HG02623 (cell line): Measurements from ENCODE around the gene GNAS-AS1.

Experiments
- ATAC-seq: cut with Tn5 transposase; IDR thresholded peaks from one replicate; pipeline ENCODE4 v1.9.1; 2021; ENCODE audit warnings: moderate library complexity; ENCODE audit not compliant: unreplicated experiment

GNAS-AS1 gene

DNA sequence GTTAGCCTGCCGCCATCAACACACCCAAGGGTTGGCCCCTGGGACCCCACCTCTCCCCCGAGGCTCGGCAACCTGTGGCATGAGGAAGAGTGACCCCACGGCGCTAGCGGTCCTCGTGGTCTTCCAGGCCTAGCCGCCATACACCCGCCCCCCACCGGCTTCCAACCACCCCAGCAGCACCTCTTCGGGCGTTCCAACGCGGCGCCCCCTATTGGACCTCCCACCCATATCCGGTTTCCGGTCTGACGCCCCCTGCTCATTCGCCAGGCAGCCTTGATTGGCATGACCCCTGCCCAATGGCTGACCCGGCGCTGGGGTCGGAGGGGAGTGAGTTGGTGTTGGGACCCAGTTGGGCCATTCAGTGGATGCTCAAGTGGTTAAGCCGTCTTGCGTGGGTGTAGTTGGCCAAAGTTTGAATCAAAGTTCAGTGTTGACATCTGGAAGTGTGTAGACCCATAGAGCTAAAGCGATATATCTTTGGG is at the start of gene GNAS-AS1:
Gene GNAS-AS1 (minus strand): TSS at position 210 of the 482 bp plus-strand sequence.
- ATAC-seq: peak; percentile 80

DNA sequence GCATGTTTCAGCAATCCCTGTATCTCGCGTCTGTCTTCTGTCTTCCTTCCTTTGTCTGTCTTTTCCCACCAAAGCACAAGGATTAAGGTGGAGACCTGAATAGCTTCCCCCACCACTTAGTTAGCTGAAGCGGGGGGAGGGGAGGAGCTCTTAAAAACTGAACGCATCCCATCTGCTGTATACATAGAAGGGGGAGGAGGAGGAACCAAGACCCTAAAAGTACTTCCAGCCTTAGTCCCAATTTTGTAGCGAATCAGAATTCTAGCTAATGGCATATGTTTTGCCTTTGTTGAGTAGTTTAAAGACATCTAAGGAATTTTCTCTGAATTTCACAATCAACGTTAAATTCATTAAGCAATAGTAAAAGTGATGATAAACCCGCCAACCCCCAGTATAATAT is 49.7 kb upstream of the GNAS-AS1 start:
- ATAC-seq: no peak

GRCh38 chr20:58899512-58899911 is 48.8 kb upstream of the GNAS-AS1 start:
- no peak for ATAC-seq

DNA sequence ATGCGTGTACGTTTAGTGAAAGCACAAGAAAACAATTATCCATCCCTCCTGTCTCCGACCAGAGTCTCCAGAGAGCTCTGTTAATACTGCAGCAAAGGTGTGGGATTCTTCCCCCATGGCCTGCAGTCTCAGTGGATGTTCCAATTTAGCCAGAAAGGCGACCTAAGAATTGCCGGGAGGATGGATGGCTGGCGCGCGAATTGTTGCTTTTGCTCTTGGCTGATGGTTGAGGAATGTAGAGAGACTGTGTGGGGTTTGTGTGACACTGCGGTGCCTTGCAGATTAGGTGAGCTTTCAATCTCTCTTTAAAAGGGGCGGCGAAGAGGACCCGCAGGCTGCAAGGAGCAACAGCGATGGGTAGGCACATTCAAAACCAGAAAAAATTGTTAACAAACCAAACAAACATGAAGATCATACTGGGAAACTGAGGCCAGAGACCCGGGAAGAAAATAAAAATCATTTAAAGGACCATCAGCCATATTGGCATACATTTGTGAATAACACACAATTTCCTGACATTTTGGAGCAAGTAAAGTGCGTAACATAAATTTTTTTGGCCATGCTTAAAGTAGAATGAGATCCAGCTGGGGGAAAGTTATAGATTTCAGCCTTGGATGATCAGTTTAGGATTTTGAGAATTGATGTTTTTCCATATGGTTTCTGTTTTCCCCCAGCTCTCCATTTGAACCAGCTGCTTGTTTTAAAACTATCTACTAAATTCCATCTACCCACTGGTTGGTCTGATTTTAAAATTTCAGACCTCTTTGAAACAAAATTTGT is 48.1 kb upstream of the GNAS-AS1 start:
- no peak for ATAC-seq

DNA sequence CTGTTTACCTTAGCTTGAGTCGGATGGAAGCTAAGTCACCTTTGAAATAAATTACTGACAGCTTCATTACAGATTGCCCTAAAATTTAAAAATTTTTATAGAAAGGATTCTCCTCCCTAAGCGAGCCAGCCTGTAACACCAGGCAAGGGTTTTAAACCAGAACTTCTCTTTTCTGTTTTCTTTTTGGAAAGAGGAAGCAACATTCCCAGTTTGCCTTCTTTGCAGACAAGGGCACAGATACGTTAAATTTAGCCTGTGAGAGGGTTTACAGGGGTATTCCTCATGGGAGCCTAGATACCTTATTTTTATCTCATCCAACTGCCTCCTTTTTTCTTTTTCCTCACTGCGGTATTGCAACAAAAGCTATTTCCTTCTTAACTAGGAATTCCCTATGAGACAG is 46.8 kb upstream of the GNAS-AS1 start:
- no peak for ATAC-seq

DNA sequence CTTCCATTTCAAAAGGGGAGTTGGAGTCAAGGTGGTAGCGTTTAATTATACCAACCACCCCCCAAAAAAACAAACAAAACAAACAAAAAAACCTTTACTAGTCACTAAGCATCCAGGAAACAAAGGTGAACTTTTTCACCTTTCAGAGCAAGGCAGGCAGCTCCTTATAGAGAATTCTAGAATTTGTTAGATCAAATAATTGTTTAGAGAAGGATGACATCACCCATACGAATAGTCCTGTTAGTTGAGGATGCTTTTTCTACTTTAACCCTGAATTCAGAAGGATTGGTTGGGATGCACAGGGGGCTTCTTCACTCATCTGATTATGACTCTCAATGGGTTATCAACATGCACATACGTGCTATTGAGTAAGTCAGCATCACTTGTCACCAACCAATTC is 46.1 kb upstream of the GNAS-AS1 start:
- ATAC-seq: no peak

DNA sequence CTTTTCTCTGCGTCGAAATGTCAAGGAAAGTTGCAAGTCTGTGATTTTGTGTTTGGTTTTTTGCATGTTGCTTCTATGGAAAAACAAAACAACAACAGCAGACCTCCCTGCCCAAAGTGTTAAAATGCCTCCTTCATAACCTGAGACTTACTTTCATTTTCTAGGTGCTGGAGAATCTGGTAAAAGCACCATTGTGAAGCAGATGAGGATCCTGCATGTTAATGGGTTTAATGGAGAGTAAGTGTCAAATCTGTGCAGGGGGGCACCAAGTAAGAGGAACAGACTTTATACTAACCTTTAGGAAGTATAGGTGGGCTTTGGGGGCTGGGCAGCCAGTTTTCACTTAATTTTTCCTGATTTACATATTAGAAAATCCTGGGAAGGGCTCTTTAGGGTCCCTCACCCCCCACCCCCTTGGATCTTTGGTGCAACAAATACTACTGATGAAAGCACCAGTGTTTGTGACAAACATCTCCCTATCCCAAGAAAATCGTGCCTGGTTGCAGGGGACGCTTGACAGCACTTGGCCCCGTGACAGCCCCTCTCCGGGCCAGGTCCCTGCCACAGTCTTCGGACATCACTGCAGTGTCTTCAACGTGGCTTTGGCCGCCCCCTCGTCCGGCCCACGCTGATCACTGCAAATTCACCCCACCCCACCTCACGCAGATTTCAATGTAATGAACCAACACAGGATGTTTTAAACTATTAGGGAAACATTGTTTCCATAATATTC is 44.9 kb upstream of the GNAS-AS1 start:
- no peak for ATAC-seq

DNA sequence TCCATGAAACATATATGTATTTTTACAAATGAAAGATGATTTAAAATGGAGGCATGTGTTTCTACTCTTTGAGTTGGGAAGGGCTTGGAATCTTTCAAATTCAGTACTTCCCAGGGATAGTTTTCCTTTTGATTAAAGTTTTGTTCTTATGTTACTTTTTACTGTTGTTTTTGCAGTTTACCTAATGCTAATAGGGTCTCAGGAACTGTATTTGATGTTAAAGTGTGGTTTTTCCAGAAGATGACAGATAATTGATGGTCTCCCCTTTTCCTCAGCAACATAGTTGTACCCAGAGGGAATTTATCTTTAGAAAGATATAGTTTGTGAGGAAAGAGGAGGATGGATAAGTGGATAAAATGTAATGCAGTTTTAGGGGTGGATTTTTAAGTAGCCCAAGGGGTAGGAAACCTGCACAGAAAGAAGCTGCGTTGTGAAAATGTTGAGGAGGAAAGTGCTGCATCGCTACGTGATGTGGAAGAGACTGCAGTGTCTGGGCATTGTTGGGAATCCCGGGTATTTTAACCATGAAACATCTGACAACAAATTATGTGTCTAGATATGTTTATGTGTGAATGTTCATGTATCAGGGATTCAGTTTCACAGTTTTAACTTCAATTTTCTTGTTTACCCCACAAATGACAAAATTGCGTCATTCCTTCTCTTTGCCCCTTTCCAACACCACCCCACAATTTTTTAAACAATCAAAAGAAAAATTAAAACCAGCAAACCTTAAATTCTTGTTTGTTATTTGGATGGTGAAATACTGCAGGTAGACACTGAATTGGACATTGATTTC is 44.1 kb upstream of the GNAS-AS1 start:
- no peak for ATAC-seq

- ATAC-seq: no peak
These were observed 42.8 kb upstream of the GNAS-AS1 start for GRCh38 chr20:58893355-58894120.

GRCh38 chr20:58892932-58893224 is 42.2 kb upstream of the GNAS-AS1 start:
- no peak for ATAC-seq

DNA sequence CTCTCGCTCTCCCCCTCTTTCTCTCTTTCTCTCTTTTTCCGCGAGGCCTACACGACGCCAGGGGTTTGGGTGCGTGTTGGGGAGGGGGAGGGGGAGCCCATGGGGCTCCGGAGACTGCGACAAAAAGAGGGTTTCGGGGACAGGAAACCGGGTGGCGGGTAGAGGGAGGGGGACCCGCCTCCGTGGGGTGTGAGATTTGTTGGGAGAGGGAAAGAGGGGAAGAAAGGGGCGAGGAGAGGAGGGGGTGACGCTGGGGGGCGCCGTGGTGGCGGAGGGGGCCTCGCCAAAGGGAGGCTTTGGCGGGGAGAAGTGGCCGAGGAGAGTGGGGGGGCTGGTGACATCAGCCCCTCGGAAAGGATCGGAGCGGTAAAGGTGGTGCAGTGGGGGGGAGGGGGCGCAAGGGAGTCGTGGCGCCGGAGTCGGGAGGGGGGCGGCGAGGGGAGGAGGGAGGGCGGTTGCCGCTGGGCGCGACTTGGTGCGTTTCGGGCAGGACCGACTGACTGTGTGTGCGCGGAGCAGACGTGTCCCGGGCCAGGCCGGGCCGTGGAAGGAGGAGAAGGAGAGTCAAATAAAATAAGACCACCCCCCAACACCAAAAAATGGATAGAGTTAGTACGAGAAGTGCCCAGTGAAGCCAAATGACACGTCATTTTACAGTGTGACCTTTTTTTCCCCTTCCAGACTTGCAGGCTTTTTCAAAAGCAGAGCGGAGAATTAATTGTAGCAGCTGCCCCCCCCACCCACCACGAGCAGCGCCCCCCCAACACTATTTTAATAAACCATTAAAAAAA is 41.6 kb upstream of the GNAS-AS1 start:
- ATAC-seq: peak; percentile 2

GRCh38 chr20:58891718-58892140 is 41.0 kb upstream of the GNAS-AS1 start:
- peak; percentile 2 for ATAC-seq

- ATAC-seq: peak; percentile 25
These were observed 40.5 kb upstream of the GNAS-AS1 start for GRCh38 chr20:58891086-58891717.

- ATAC-seq: peak; percentile 28
These were observed 39.9 kb upstream of the GNAS-AS1 start for GRCh38 chr20:58890518-58891085.

DNA sequence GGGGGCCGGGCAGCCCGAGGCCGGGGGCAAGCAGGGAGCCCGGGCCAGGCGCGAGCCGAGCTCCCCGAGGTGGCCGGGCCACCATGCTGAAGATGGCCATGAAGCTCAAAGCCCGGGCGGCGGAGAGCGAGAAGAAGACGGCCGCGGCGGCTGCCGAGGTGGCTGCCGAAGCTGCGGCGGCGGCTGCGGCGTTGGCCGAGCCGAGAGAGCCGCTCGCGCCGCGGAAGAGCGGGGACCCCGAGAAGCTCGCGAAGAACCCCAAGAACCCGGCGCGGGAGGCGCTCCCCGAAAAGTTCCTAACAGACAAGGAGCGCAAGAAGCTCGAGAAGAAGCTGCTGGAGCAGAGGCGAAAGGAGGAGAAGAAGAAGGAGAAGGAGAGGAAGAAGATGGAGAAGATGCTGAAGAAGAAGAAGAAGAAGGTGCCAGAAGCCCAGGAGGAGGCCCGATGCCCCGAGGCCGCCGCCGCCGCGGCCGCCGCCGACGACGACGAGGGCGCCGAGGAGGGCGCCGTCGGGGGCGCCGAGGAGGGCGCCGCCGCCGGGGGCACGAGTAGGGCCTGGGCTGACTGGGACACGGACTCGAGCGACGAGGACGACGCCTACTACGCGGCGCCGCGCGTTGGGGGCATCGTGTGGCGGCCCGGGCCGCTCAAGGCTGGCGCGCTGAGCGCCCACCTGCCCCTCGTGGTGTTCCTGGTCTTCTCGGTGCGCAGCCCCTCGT is 39.3 kb upstream of the GNAS-AS1 start:
- no peak for ATAC-seq

DNA sequence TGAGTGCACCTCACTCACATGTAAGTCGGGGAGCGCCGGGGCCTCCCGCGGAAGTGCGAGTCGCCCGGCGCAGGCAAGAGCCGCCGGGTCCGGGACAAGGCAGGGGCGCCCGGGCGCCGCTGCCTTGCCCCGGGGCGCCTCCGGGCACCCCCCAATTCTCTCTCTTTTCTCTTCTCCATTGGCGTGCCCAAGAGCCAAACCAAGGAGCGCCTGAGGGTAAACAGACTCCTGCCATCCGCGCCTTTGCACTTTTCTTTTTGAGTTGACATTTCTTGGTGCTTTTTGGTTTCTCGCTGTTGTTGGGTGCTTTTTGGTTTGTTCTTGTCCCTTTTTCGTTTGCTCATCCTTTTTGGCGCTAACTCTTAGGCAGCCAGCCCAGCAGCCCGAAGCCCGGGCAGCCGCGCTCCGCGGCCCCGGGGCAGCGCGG is 38.6 kb upstream of the GNAS-AS1 start:
- no peak for ATAC-seq

GRCh38 chr20:58888521-58889333 is 38.0 kb upstream of the GNAS-AS1 start:
- ATAC-seq: peak; percentile 29

GRCh38 chr20:58888103-58888502 is 37.4 kb upstream of the GNAS-AS1 start:
- ATAC-seq: no peak
